Measurements from ENCODE around the gene RAB11FIP4. TPM values are rescaled to one million over a fixed set of nuclear protein-coding genes. Genes with fewer than 3 reads are reported as not detected.

The RAB11FIP4 gene
- total RNA-seq, 1 experiment from 2014 or later, result 15.1 TPM

GRCh38 chr17:31496601-31497000 lies 105.1 kb downstream of the RAB11FIP4 start:
- RAD21 ChIA-PET (ENCODE audit: low non-redundant PET in 1 of 2, low total read pairs in 2 of 2, uncharacterized antibody in 2 of 2, unreplicated experiment in 2 of 2), result no interaction called here
- no peak for DNase-seq (ENCODE audit: low read depth, low spot score)
- intact Hi-C loops (cut with micrococcal nuclease), result no loop called here
- Histone ChIP-seq H3K27me3 (ENCODE audit: insufficient read depth, low read length) (no peaks in the 10 kb centered on the region), H3K4me3 (replicated peaks in 1 of 2; ENCODE audit: low read depth in 1 of 2, low read length in 2 of 2) (no peak overlapping the region), H3K9ac (ENCODE audit: low read length) (no peak overlapping the region), H3K79me2 (ENCODE audit: insufficient read depth, low read length) (no peaks in the 10 kb centered on the region; the same call in 1 of the 2 replicates), H2AFZ (ENCODE audit: low read depth, low read length, poor library complexity, severe bottlenecking) (no peak overlapping the region), H3K9me2 (ENCODE audit: insufficient read depth) (no peaks in the 10 kb centered on the region), H3K36me3 (ENCODE audit: control insufficient read depth in 1 of 2, insufficient read depth in 2 of 2, low read length in 2 of 2) (no peaks in the 10 kb centered on the region), H4K20me1 (ENCODE audit: insufficient read depth) (no peaks in the 10 kb centered on the region), H3K9me3 (ENCODE audit: control insufficient read depth in 1 of 2, insufficient read depth in 1 of 2, low read depth in 1 of 2, low read length in 2 of 2) (no peaks in the 10 kb centered on the region), H3K4me2 (ENCODE audit: low read length) (no peak overlapping the region), H3K27ac (ENCODE audit: low read depth, low read length) (no peak overlapping the region), H3K4me1 (ENCODE audit: control insufficient read depth in 1 of 2, insufficient read depth in 2 of 2, low read length in 2 of 2) (peaks cover 31 to 63% of the 10 kb centered on the region in 2 experiments)
- BruUV-seq (replicated peaks), result no TSS peak
- POLR2A ChIA-PET, result no interaction called here
- CTCF ChIA-PET, result no interaction called here
- no peak for TF ChIP-seq CBX3 (IDR thresholded peaks at IDR 0.05; ENCODE audit: low read depth)
- no peak for TF ChIP-seq ATF3 (IDR thresholded peaks at IDR 0.05)
- TF ChIP-seq SRF (IDR thresholded peaks at IDR 0.05; ENCODE audit: low read depth), result no peak
- TF ChIP-seq EZH2 (IDR thresholded peaks at IDR 0.05), result no peak
- no peak for TF ChIP-seq JUND (IDR thresholded peaks at IDR 0.05)
- no peak for TF ChIP-seq TCF7L2 (IDR thresholded peaks at IDR 0.05; ENCODE audit: borderline replicate concordance, extremely low read depth, insufficient read depth, insufficient read length)
- no peak for TF ChIP-seq EGR1 (IDR thresholded peaks at IDR 0.05; ENCODE audit: low read depth)
- no peak for TF ChIP-seq SP1 (IDR thresholded peaks at IDR 0.05; ENCODE audit: low read depth)
- TF ChIP-seq ZBTB33 (IDR thresholded peaks at IDR 0.05; ENCODE audit: extremely low read depth, insufficient replicate concordance, low read length), result no peak
- TF ChIP-seq YY1 (IDR thresholded peaks at IDR 0.05; ENCODE audit: extremely low read depth, insufficient replicate concordance, low read depth, low read length), result no peak
- no peak for TF ChIP-seq MAX (IDR thresholded peaks at IDR 0.05)
- no peak for TF ChIP-seq ZFX (IDR thresholded peaks at IDR 0.05)
- no peak for TF ChIP-seq CTCF (IDR thresholded peaks at IDR 0.05 in 2 of 3, conservative IDR thresholded peaks at IDR 0.05 in 1 of 3; ENCODE audit: borderline replicate concordance in 1 of 3, insufficient read depth in 1 of 3, low read depth in 2 of 3, low read length in 2 of 3)
- TF ChIP-seq EZH2phosphoT487 (IDR thresholded peaks at IDR 0.05; ENCODE audit: borderline replicate concordance), result no peak
- no peak for TF ChIP-seq ELF1 (IDR thresholded peaks at IDR 0.05; ENCODE audit: borderline replicate concordance, low read depth)
- ATAC-seq, result no peak

All from HCT116 (cell line).